Activated T-cell treated with anti-CD3 and anti-CD28 coated beads, Interleukin-2, amount 50 U/mL, for 24 hours (primary cell): ENCODE results near the gene TTLL4.
"Not testable (repeated sequence)": the region's sequence is repeated elsewhere in the genome, so short reads cannot be mapped to it uniquely, and the experiment has no call there.

ENCODE experiments used
- DNase-seq: peaks from one replicate; pipeline ENCODE4 v3.0.0-alpha.2; 2020
- H3K27ac Mint-ChIP-seq: 2 replicates; pipeline ENCODE4 v1.8.0; 2020; ENCODE audit warnings: mild to moderate bottlenecking, mixed read lengths
- H3K27me3 Mint-ChIP-seq: 2 replicates; pipeline ENCODE4 v1.8.0; 2020; ENCODE audit warnings: mixed read lengths
- H3K36me3 Mint-ChIP-seq: 2 replicates; pipeline ENCODE4 v1.8.0; 2020; ENCODE audit warnings: low read depth, mixed read lengths
- H3K4me1 Mint-ChIP-seq: 2 replicates; pipeline ENCODE4 v1.8.0; 2020; ENCODE audit warnings: low read depth, mixed read lengths
- H3K4me3 Mint-ChIP-seq: 2 replicates; pipeline ENCODE4 v1.8.0; 2020; ENCODE audit warnings: mild to moderate bottlenecking, moderate library complexity, mixed read lengths
- H3K9me3 Mint-ChIP-seq: 2 replicates; pipeline ENCODE4 v1.8.0; 2020; ENCODE audit warnings: mixed read lengths

TTLL4 gene

DNA sequence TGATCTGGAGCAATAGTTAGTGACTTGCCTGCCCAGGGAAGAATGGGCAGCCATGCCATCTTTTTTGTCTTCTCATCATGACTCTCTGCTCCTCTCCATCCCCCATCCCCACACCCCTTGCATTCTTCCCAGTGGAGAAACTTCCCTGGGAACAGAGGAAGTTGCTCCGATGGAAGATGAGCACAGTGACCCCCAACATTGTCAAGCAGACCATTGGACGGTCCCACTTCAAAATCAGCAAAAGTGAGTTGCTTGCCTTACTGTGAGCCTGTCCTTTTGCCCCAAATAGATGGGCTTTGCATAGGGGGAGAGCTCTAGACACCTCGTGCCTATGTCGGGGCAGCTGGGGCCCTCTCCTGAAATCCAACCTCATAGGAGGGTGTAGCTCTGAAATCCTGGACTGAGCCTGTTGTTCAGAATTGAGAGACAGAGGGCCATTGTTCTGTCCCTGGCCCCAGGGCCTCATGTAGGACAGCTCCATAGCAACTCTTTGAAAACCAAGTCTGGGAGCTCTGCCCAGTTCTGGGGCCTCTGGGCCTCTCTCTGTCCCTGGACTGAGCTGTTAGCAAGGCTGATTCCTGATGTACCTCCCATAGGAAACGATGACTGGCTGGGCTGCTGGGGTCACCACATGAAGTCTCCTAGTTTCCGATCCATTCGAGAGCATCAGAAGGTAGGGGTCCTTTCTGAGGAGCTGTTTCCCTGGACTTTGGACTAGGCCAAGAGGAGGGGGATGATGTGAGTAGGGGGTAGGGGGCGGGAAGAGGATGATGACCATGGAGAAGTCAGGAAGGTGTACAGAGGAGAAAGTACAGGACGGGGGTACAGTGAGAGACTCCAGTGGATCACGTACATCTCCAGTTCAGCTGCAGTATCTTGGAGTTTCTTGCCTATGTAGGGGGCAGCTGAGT is 35.2 kb downstream of the TTLL4 start:
- Mint-ChIP-seq H3K27me3 (no peaks in the 10 kb centered on the region), H3K36me3 (peaks cover 90% of the 10 kb centered on the region), H3K27ac (peak overlapping the region; percentile 47), H3K9me3 (no peaks in the 10 kb centered on the region), H3K4me3 (no peak overlapping the region), H3K4me1 (peaks cover 20% of the 10 kb centered on the region)
- DNase-seq = no peak

DNA sequence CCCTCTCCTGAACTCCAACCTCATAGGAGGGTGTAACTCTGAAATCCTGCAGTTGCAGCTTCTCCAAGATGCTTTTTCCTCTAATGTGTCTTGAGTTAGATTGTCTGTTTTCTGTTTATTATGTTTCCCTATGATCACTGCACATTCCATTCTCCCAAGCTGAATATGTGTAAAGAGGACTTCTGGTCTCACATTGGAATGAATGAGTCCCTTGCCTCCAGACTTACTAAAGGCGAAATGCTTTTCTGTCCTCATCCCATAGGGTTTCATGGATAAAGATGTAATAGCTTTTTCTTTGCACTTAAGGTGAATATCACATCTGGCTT is 35.8 kb downstream of the TTLL4 start:
- Mint-ChIP-seq H3K27ac (no peak overlapping the region), H3K36me3 (peaks cover 90% of the 10 kb centered on the region), H3K27me3 (no peaks in the 10 kb centered on the region)

DNA sequence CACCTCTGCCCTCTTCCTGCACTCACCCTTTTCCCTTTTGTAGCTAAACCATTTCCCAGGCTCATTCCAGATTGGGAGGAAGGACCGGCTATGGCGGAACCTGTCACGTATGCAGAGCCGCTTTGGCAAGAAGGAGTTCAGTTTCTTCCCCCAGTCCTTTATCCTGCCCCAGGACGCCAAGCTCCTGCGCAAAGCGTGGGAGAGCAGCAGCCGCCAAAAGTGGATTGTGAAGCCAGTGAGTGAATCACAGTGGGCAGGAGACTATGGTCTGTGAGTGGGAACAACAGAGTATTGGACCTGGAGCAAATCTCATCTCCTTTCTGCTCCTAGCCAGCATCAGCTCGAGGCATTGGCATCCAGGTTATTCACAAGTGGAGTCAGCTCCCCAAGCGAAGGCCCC is 36.3 kb downstream of the TTLL4 start:
- no peak for DNase-seq
- Mint-ChIP-seq H3K27me3 (no peaks in the 10 kb centered on the region), H3K9me3 (no peaks in the 10 kb centered on the region), H3K27ac (no peak overlapping the region), H3K4me1 (peaks cover 20% of the 10 kb centered on the region), H3K36me3 (peaks cover 90% of the 10 kb centered on the region), H3K4me3 (no peak overlapping the region)

More for the DNA sequence above, 35.8 kb downstream of the TTLL4 start:
- Mint-ChIP-seq H3K4me1 (peaks cover 20% of the 10 kb centered on the region), H3K4me3 (no peak overlapping the region), H3K9me3 (no peaks in the 10 kb centered on the region)
- DNase-seq = no peak

DNA sequence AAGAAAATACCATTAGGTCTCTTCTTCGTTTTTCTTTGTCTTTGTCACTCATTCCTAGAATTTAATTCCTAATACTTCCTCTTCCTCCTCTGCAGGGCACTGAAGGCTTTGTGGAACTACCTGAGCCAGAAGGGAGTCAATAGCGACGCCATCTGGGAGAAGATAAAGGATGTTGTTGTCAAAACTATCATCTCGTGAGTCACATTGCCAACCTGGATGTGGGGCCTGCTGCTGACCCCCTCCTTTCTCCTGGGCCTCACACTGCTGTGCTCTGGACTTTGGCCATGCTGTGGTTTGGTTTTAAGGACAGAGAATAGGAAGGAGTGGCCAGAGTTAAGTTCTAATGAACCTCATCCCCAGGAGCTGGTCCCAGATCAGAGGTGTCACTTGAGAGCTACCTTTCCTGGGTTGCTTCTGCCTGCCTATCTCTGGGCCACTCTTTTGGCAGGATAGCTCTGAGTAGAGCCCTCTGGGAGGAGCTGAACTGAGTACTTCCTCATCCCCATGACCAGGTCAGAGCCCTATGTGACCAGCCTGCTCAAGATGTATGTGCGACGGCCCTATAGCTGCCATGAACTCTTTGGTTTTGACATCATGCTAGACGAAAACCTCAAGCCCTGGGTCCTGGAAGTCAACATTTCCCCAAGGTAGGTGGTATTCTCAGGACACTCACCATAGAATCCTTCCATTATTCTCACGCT is 38.3 kb downstream of the TTLL4 start:
- Mint-ChIP-seq H3K36me3 (peaks cover 94% of the 10 kb centered on the region), H3K27me3 (no peaks in the 10 kb centered on the region), H3K27ac (no peak overlapping the region)

DNA sequence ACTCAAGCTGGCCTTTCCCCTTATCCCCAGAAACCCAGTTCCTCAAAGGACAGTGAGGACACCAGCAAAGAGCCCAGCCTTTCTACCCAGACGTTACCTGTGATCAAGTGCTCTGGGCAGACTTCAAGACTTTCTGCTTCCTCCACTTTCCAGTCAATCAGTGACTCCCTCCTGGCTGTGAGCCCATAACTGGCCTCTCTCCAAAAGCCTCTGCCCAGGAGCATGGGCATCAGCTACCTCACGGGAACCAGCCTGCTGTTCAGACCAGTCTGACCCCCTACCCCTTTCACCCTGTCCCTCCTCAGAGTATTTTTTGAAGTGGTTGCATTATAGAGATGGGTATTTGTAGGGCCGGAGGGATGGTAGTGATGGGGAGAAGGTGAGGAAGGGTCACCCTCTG is 43.6 kb downstream of the TTLL4 start:
- Mint-ChIP-seq H3K27ac (no peak overlapping the region), H3K36me3 (peaks cover 76% of the 10 kb centered on the region), H3K4me1 (no peaks in the 10 kb centered on the region), H3K4me3 (no peak overlapping the region), H3K27me3 (no peaks in the 10 kb centered on the region), H3K9me3 (no peaks in the 10 kb centered on the region)
- DNase-seq = no peak

More for the DNA sequence above, 38.3 kb downstream of the TTLL4 start:
- no peaks in the 10 kb centered on the region for H3K9me3 Mint-ChIP-seq
- H3K4me3 Mint-ChIP-seq = no peak overlapping the region
- peaks cover 12% of the 10 kb centered on the region for H3K4me1 Mint-ChIP-seq
- DNase-seq = no peak

DNA sequence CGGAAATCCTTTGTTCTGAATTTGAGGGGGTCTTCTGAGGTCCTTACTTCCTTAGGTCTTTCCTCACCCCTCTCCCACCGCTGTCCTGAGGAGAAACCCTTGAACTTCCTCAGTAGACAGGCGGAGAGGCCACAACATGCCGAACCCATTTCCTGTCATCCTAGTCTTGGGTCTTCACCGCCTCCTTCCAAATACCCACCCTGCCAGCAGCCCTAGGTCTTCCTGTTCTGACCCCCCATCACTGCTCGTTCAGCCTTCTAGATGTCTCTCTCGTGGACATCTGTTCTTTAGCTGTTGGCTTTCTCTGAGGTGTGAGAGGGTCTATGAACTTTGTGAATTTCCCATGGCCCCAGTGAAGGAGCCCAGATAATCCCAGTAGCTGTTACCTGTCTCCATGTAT is 44.1 kb downstream of the TTLL4 start:
- H3K36me3 Mint-ChIP-seq = peaks cover 70% of the 10 kb centered on the region
- no peak overlapping the region for H3K4me3 Mint-ChIP-seq
- no peaks in the 10 kb centered on the region for H3K4me1 Mint-ChIP-seq
- no peak for DNase-seq
- no peak overlapping the region for H3K27ac Mint-ChIP-seq
- H3K27me3 Mint-ChIP-seq = no peaks in the 10 kb centered on the region
- no peaks in the 10 kb centered on the region for H3K9me3 Mint-ChIP-seq

DNA sequence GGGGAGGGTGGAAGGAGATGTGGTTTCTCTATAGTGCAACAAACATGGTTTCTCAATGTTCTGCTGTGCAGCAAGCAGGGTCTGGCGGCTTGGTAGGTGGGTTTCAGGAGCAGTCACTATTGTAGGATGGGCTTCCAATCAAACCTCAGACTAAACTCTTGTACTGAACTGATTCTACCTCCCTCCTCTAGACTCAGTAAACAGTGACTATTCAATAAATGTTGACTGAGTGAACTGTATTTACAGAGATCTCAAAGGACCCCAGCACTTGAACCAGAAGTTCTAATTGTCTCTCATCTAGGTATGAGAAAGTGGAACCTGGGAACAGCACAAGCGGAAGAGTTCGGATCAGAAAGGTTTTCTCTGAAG is 44.5 kb downstream of the TTLL4 start:
- no peaks in the 10 kb centered on the region for H3K9me3 Mint-ChIP-seq
- H3K36me3 Mint-ChIP-seq = peaks cover 66% of the 10 kb centered on the region
- no peak for DNase-seq
- H3K27ac Mint-ChIP-seq = no peak overlapping the region
- no peak overlapping the region for H3K4me3 Mint-ChIP-seq
- H3K27me3 Mint-ChIP-seq = no peaks in the 10 kb centered on the region
- H3K4me1 Mint-ChIP-seq = no peaks in the 10 kb centered on the region

DNA sequence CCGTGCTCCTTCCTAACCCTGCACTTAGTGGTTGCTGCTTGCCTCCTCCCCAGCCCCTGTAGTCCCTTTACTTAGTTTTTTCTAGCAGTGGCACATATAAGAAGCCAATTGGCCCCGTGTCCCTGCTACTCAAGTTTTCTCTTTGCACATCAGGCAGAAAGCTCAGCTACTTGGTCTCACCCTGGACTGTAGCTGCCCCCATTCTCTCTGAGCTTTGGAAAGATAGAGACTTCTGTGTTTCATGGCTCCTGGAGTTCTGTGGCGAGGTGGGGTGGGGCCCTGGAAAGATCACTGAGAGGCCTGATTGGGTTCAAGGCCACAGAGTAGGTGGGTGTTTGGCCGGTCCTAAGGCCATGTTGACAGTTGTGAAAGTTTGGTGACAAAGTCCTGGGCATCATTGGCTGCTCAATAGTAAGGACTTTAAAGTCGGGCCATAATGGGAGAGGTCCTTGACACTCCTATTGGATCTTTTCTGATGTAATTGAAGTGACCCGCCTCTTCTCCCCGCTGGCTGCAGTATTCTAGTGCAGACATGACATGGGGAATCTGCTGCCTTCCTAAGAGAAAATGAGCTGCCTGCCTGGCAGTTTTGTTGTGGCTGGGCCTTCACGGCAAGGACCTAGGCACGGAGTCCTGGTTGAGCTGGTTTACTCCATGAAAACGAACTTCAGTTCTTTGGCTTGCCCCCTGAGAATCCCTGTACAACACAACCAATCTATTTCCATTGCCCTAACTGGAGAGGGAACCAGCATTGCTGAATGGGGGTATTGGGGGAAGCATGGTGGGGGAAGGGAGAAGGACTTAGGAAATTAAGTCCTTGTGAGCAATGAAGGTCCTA is 45.2 kb downstream of the TTLL4 start:
- no peak for DNase-seq
- Mint-ChIP-seq H3K27me3 (no peaks in the 10 kb centered on the region), H3K9me3 (no peaks in the 10 kb centered on the region), H3K4me1 (no peaks in the 10 kb centered on the region), H3K27ac (no peak overlapping the region), H3K36me3 (peaks cover 60% of the 10 kb centered on the region), H3K4me3 (no peak overlapping the region)

DNA sequence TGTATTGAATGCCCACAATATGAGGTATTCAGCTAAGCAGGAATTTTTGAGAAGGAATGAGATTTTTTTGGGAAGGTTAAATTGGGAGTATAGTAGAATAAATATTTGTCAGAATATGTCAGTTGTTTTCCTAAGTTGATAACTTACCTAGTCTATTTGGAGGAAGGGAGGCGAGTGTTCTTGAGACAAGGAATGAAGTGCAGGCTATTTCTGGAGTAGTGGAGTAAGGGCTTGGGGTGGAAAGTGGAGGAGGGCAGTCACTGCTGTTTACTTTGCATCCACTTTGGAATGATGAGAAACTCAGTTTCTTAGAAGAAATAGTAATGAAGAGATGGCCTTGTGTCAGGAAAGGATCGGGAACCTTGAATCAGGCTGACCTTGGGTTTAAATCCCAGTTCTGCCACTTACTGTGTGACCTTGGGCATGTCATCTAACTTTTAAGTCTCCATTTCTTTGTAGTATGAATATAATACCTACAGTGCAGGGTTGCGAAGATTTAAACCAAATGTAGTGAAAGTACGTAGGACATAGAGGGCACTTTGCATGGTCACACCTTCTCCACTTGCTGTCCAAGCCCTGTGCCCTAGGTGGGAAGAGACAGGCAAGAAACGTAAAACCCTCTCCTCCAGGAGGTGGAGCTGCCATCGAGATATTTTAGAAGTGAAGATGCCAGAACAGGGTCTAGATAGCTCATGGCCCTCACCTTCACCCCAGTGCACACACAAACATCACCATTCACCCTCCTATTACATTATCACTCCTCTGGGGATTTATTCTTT is 46.2 kb downstream of the TTLL4 start:
- H3K27ac Mint-ChIP-seq = no peak overlapping the region
- H3K27me3 Mint-ChIP-seq = no peaks in the 10 kb centered on the region
- no peaks in the 10 kb centered on the region for H3K9me3 Mint-ChIP-seq
- no peak overlapping the region for H3K4me3 Mint-ChIP-seq
- DNase-seq = no peak
- H3K36me3 Mint-ChIP-seq = peaks cover 52% of the 10 kb centered on the region
- no peaks in the 10 kb centered on the region for H3K4me1 Mint-ChIP-seq

DNA sequence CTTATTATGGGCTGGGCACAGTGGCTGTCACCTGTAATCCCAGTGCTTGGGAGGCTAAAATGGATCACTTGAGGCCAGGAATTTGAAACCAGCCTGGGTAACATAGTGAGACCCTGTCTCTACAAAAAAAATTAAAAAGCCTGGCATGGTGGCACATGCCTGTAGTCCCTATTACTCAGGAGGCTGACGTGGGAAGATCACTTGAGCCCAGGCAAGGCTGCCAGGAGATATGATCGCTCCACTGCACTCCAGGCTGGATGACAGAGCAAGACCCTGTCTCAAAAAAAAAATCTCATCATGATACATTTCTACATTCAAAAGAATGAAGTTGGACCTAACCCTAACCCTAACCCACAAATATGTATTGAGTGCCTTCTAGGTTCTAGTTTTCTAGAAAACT is 51.2 kb downstream of the TTLL4 start:
- Mint-ChIP-seq H3K4me1 (no peaks in the 10 kb centered on the region), H3K27ac (no peak overlapping the region), H3K4me3 (no peak overlapping the region), H3K27me3 (no peaks in the 10 kb centered on the region), H3K36me3 (peaks cover 3% of the 10 kb centered on the region), H3K9me3 (no peaks in the 10 kb centered on the region)
- no peak for DNase-seq

DNA sequence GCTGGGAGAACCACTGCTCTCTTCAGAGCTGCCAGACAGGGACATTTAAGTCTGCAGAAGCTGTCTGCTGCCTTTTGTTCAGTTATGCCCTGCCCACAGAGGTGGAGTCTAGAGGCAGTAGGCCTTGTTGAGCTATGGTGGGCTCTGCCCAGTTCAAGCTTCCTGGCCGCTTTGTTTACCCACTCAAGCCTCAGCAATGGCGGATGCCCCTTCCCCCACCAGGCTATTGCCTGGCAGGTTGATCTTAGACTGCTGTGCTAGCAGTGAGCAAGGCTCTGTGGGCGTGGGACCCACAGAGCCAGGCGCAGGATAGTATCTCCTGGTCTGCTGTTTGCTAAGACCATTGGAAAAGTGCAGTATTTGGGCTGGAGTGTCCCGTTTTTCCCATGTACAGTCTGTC is 62.1 kb downstream of the TTLL4 start:
- H3K27me3 Mint-ChIP-seq, H3K27ac Mint-ChIP-seq, DNase-seq, H3K4me3 Mint-ChIP-seq, H3K4me1 Mint-ChIP-seq: not testable (repeated sequence)
- Mint-ChIP-seq H3K9me3 (peaks cover 15% of the 10 kb centered on the region), H3K36me3 (peaks cover 32% of the 10 kb centered on the region)

DNA sequence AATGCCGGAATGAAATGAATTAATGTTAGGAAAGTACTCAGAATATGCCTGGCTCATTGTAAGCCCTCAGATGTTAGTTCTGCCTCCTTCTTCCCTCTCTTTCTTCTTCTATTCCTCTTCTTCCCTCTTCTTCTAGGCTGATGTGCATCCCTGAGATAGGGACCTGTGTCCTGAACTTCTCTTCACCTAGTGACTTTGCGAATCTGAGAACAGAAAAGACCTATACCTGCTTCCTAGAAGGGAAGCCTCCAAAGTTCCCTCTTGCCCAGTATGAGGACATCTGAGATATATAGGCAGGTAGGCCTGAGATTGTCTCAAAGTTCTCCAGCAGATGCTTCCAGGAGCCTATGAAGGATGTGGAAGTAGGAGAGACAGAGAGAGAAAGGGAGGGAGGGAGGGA is 63.2 kb downstream of the TTLL4 start:
- Mint-ChIP-seq H3K27me3 (peaks cover 3% of the 10 kb centered on the region), H3K27ac (no peak overlapping the region), H3K4me3 (no peak overlapping the region), H3K9me3 (peaks cover 18% of the 10 kb centered on the region), H3K4me1 (no peaks in the 10 kb centered on the region), H3K36me3 (peaks cover 35% of the 10 kb centered on the region)
- no peak for DNase-seq

DNA sequence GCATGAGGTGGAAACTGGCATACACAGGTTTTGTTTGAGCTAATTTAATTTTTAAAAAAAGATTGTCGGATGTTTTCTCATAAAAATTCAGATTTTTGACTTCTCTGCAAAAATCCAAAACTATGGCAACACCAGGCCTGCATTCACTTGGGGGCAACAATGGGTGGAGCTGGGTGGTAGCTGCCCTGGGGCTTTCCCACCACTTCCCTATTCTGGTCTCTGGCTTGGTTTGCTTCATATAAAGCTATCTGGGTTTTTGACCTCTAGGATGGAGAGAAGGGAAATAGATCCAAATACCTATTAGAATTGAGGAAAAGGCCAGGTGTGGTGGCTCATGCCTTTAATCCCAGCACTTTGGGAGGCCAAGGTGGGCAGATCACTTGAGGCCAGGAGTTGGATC is 65.9 kb downstream of the TTLL4 start:
- DNase-seq = no peak
- Mint-ChIP-seq H3K4me3 (no peak overlapping the region), H3K36me3 (peaks cover 28% of the 10 kb centered on the region)

More for the DNA sequence above, 65.9 kb downstream of the TTLL4 start:
- Mint-ChIP-seq H3K27me3 (peaks cover 28% of the 10 kb centered on the region), H3K27ac (no peak overlapping the region), H3K4me1 (peaks cover 7% of the 10 kb centered on the region), H3K9me3 (peaks cover 18% of the 10 kb centered on the region)
